ENCODE measurements around the gene MYO7A. TPM values are rescaled to one million over a fixed set of nuclear protein-coding genes. Genes with fewer than 3 reads are reported as not detected.

MYO7A gene
- 5.8 TPM for total RNA-seq

DNA sequence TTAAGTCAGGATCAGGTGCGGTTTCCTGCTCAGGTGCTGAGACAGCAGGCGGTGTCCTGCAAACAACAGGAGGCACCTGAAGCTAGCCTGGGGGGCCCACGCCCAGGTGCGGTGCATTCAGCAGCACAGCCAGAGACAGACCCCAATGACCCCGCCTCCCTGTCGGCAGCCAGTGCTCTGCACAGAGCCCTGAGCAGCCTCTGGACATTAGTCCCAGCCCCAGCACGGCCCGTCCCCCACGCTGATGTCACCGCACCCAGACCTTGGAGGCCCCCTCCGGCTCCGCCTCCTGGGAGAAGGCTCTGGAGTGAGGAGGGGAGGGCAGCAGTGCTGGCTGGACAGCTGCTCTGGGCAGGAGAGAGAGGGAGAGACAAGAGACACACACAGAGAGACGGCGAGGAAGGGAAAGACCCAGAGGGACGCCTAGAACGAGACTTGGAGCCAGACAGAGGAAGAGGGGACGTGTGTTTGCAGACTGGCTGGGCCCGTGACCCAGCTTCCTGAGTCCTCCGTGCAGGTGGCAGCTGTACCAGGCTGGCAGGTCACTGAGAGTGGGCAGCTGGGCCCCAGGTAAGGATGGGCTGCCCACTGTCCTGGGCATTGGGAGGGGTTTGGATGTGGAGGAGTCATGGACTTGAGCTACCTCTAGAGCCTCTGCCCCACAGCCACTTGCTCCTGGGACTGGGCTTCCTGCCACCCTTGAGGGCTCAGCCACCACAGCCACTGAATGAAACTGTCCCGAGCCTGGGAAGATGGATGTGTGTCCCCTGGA is at the start of gene MYO7A:
MYO7A (plus strand) TSS at position 327 of the 772 bp plus-strand sequence. CDS start 2,389 bp downstream, outside the sequence.
- DNase-seq (ENCODE audit: low spot score), result no peak

DNA sequence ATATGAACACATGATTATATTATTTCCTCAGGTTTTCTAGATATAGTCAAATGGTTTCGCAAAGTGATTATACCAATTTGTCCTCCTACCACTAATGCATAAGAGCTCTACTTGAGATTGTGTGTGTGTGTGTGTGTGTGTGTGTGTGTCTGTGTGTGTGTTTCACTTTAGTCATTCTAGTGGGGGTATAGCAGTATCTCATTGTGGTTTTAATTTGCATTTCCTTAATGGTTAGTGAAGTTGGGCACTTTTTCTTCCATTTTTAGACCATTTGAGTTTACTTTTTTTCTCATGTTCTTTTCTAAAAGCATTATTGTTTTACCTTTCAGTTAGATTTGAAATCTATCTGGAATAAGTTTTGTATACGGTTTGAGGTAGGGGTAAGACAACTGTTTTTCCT is 48.4 kb upstream of the MYO7A start:
- no peak for DNase-seq (ENCODE audit: low spot score)

DNA sequence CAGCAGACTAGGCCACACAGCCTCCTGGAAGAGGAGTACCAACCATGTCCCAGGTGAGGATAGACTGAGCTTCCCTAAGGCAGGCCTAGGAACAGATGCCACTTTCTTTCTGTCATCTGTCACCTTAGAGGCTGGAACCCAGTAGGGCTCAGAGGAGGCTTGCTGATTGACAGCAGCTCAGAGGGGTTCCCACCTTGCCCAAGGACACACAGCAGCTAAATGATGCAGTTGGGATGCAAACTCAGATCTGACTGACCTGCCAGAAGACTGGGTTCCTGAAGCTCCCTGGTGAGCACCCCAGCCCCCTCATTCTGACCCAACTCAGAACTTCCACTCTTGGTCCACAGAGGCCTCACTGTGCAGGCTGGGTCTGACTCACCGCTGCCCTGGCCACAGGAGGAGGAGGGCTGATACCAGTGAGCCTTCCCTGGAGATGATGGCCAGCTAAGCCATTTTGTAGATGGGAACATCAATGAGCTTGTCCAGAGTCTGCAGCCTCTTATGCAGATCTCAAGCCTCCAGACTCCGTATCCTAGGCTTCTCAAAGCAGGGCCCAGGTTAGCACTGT is 47.3 kb upstream of the MYO7A start:
- DNase-seq (ENCODE audit: low spot score), result no peak

DNA sequence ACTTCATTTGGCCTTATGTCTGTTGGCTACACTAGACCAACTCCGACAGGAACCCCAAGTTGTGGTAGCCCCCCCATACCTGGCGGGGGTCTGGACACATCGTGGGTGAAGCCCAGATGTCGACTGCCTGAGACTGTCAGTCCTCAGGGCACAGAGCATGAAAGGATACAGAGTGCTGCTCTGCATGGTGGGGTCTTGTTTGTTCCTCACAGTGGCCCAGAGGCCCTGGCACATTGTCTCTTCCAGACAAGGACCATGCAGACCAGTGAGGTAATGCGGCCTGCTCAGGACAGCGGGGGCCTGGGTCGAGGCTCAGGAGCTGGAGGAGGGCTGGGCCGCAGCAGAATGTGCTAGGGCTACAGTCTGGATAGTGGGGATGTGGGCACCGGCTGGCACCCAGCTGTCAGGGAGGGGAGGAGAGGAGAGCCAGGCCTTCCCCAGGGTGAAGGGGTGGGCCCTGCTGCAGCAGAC is 46.6 kb upstream of the MYO7A start:
- DNase-seq (ENCODE audit: low spot score), result no peak

DNA sequence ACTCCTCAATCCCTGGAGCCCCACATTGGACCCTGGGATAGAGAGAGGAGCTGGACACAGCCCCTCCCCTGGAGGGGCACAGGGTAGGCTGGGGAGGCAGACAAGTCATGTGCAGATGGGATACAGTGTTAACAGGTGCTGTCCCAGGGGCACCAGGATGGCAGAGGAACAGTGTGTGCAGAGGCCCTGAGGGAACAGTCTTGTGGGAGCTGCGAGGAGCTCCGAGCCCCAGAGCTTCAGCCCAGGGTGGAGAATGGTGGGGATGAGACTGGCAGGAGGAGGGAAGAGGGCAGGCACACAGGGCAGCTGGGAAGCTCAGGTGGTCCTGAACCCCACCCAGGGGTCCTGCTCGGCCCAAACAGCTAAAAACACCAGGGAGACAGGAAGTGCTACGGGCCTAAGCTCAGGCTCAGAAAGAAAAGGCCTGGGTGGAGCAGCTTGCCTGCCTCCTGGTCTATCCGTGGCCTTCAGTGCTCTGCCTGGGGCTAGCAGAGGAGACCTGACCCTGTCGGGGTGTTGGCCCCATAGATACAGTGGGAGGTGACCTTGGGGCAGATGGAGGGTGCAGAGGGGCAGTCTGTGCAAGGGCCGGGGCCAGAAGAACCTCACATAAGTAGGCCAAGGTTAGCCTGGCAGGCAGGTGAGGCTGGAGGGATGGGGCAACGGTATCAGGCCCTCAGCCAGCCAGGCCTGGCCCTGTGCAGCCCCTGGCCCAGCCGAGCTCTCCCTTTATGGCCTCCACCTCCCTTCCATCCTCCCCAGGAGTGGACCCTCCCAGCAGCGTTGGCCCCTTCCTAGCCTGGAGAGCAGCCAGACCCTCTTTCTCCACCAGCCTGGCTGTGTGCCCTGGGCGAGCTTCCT is 45.8 kb upstream of the MYO7A start:
- DNase-seq (ENCODE audit: low spot score), result no peak

DNA sequence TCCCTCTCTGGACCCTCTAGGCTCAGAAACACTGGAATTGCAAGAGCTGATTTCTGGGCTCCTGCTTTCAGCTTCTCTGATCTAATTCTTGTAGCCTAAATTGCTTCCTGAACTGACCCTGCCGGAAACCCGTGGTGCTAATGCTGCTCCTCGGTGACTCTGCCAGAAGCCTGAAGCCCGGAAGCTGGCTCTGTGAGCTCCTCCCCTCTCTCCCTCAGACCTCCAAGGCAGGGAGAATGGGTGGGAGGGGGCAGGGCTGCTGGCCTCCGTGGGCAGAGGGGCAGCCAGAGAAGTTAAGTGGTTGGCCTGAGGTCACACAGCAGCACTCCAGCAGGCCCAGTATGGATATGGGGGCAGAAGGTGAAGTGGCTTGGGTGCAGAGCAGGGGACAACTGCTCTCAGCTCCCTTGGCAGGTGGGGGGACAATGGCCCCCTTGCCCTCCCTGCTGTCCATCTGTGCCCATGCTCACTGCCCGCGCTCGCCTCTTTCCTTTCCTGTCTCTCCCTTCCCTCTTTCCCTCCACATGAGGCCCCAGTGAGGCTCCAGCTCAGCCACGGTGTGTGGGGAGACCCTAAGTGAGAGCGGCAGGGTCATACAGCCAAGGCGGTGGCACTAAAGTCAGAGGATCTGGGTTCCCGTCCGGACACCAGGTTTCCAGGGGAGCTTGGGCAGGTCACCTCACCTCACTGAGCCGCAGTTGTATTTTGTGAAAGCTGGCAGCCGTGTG is 45.0 kb upstream of the MYO7A start:
- peak; percentile 78 for DNase-seq (ENCODE audit: low spot score)

DNA sequence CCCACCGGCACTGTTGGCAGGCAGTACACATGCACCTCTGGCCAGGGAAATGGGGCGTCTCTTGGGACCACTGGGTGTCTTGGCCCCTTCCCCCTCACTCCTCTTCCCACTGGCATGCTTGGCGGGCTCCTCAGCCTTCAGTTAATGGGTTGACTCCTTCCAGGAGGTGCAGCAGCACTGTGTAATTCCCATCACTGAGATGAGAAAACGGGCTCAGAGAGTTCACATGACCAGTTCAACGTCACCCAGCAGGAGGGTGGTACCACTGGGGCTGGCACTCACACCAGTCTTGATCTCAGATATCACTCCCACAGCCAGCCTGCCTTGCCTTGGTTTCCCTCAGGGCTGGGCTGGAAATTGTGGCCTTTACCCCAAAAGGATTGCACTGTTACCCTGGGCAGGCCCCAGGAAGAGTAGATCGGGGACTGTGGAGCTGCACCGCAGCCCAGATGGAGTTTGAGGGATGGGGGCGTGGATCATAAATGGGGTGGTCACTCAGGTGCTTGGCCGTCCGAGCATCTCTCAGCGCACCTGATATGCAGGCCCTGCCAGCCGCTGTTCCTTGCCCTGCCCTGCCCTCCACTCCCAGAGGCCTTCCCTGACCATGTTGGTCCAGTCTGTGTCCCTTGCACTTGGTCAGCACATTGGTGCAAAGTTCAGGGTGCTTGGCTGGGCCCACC is 44.3 kb upstream of the MYO7A start:
- no peak for DNase-seq (ENCODE audit: low spot score)

DNA sequence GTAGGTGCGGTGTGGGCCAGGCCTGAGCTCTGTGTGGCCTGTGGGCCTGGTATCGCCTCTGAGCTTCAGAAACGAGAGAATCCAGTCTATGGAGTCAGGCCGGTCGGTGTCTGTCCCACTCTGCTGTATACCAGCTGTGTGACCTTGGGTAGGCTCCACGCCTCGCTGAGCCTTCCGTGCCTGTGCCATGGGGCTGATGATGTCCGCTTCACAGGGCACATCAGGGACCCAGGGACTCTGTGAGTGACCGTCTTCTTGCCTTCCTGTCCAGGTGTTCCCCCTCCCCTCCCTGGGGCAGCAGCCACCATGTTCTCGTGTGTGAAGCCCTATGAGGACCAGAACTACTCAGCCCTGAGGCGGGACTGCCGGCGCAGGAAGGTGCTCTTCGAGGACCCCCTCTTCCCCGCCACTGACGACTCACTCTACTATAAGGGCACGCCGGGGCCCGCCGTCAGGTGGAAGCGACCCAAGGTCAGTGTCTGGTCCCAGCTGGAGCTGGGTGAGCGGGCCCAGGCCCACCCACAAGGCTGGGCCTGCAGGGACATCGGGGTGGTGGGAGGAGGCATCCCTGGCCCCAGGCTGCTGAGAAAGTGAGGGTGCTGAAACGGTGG is 43.4 kb upstream of the MYO7A start:
- DNase-seq (ENCODE audit: low spot score), result no peak

DNA sequence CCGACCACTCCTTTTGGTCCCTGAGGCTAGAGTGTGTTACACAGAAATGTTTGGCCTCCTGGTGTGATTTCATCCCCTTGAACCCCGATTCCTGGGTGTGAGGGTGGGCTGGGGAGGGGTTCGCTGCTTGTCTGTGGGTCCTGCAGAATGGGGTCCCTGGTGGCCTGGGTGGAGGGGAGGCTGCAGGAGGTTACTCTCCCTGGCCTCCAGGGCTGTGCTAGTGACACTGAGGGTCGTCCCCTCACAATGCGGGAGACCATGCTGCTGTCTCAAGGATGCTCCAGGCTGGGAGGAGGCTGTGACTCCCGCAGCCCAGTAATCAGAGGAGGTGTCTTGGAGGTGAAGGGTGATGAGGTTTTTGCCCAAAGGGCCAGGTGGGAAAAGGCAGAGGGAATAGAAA is 42.4 kb upstream of the MYO7A start:
- no peak for DNase-seq (ENCODE audit: low spot score)

DNA sequence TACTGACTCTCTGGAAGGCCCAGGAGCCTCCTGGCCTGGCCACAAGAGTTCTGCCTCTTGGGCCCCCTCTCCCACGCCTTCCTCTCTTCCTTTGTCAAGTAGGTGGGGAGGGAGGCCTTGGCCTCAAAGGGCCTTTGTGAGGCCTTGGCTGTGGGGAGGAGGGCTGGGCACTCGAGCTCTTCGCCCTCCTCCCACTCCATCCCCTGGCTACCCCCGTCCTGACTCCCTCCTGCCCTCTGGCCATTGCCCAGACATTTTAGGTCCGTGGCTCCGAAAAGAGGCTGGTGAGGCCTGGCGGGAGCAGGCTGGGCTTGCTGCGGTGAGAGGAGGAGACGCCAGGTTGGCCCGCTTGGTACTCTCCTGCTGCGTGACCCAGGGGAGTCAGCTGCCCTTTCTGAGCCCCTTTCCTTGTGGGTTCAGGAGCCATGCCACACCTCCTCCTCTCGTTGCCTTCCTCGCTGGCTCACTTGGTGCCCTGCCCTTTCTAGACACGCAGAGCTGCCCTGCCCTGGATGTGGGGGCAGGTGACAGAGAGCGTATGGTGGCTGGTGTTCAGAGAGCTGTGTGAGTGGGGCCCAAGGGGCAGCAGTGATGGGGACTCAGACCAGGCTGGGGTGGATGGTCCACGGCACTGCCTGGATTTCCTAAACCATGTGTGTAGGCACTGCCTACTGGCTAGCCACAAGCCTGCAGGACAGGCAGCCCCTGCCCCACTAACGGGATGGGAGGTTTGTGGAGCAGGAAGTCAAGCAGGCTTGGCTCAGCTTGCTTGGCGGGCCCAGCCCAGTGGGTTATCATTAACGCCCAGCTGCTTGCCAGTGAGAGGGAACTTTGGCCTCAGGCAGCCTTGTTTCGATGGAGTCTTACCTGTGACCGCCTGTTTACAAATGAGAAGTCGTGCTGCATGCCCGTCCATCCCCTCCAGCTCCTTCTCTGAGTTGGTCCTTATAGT is 41.2 kb upstream of the MYO7A start:
- peak; percentile 79 for DNase-seq (ENCODE audit: low spot score)

DNA sequence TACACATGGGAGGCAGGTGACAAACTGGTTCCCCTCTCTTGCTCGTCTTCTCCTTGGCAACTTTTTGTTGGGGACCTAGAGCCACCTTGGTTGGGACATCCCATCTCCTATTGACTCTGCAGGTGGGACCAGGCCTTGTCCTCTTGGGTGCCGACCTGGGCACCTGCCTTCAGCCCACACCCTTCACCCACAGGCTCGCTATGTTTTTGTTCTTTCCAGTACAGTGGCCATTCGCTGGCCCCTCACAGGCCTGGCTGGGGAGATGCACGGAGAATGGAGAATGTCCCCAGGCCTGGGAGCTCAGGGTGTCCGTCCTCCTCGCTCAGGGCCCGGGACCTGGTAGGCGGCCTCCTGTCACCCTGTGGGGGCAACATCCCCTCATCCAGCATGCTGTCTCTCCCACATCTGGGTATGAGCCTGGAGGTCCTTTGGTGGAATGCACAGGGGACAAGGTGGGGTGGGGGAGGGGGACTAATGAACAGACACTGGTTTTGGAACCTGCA is 40.3 kb upstream of the MYO7A start:
- no peak for DNase-seq (ENCODE audit: low spot score)

DNA sequence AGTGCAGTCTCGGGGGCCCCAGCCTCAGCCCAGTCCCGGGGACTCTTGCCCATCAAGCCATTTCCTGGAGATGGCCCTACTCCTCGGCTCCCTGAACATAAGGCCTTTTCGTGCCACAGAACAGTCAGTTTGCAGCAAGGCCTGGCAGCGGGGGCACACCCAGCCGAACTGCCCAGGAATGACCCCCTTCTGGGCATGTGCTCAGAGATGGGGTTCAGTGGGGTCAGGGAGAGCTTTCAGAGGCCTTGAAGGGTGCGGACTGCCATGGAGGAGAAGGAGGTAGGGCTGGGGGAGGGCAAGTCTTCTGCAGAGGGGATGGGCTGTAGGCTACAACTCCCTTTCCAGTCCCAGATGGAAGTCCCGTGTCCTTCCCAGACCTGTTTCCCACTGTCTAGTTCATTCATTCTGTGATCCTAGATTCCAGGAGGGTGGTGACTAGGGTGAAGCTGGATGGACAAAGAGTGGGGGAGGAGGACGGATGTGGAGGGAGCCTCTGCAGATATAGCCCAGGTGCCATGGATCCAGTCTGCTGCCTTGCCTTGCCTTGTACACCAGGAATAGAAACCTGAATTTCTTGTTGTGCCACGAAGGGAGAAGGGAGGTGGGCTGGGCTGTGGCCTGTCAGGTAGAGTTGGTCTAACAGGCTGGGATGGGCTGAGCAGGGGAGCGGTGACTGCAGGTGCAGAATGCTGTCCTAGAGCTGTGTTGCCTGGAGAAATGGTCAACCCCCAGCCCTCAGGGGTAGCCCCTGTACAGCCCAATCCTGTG is 39.6 kb upstream of the MYO7A start:
- DNase-seq (ENCODE audit: low spot score), result peak; percentile 85

DNA sequence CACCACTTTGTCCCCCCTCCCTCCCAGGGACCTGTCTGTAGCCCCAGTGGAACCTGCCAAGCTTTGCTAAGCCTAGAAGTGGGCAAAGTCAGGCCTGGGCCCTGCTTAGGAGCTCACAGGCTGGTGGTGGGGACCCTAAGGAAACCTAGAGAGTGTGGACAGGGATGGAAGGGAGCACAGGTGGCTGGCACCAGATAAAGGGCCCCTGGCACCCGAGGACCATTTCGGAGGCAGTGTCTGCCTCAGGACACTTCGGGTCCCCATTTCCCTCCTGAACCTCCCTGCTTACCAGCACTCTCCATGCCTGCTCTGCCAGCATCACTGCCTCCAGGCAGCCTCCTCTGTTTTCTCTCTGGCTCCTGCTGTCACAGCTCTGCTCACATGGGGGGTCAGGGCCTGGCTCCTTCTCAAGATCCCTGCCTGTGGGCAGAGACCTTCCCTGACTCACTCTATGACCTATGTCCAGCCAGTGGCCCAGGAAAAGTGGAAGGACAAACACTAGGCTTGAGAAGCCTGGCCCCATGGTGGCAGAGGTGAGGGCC is 39.0 kb upstream of the MYO7A start:
- DNase-seq (ENCODE audit: low spot score), result no peak

DNA sequence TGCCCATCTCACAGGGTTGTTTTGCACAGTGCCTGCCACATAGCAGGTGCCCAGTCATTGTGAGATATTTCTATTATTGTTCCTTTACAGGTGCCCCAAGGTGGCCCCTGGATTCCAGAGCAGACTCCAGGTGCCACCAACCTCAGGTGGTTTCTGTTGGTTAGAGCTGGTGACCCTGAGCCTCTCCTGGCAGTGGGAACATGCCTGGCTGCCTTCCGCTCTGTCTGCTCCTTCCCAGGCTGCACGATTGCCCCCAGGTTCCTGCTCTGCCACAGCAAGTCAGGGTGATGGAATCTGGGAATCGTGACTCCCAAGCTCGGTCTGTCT is 38.0 kb upstream of the MYO7A start:
- no peak for DNase-seq (ENCODE audit: low spot score)

DNA sequence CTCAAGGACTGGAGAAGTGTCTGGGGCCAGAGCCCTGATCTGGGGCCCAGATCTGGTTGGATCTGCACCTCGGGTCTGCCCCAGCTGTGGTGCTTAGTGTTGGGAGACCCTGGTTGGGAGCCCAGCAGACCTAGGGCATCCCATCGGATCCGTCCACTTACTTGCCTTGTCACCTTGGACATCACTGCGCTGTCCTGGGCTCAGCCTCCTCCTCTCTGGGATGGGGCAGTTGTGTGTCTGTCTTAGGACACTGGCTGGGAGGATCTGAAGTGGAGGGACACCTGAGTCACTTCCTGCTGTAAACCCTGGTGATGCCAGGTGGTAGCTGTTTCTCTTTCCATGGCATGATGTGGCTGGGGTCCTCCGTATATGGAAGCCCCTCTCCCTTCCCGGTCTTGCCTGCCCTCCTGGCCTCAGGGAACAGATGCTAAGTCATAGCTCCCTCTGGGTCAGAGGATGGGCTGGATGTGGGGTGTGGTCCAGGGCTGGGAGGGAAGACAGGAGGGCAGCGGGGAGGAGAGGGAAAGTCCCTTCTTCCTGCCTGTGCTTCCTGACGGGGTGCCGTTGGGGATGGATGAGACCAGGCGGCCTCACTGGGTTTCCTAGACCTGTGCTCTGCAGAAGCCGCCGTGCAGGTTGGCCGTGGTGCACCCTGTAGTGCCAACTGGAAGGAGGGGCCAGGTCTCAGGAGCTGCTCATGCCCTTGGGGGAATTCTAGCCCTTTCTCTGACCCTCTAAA is 37.5 kb upstream of the MYO7A start:
- no peak for DNase-seq (ENCODE audit: low spot score)

DNA sequence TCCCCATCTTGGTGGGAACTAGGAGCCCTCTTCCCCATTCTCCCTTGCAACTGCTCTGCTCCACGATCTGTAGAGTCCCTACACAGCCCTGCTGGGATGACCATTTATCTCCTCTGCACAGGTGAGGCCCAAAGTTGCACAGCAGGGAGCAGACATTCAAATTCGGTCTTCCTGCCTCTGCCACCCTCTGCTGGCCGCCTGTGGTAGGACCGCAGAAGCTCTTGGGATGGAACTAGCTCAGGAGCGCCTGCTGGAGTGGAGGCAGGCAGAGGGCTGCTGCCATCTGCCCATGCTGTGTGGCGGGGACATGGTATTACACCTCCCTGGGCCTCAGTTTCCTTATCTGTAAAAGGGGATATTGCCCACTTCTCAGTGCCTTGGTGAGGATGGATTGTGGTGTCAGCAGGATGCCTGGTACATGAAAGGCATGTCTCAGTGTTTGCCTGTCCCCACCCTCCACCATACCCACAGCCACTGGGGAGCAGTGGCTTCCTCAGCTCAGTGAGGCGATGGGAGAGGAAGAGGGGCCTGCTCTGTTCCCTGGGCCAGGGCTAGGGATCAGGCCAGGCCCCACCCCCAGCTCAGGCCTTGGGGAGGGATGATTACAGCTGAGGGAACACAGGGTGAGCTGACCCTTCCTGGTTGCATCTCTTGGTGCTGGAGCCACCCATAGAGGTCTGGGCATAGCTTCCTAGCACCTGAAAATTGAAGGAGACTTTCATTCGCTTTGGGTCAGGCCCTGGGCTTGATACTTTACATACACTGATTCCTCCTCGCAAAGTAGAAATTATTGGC is 36.7 kb upstream of the MYO7A start:
- peak; percentile 85 for DNase-seq (ENCODE audit: low spot score)

DNA sequence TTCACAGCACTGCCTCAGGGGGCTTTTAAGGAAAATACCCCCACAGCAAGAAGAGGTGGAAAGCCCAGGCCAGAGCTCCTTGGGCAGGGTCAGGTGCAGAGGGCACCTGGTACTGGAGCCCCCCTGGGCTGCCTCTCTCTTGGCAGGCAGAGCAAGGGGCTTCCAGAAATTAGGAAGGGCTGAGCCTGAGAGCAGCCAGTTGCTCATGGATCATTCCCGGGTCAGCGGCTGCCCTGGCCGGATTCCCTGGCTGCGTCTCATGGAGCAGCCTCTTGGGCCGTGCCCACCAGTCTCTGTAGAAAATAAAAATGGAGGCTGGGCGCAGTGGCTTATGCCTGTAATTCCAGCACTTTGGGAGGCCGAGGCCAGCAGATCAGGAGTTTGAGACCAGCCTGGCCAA is 35.7 kb upstream of the MYO7A start:
- DNase-seq (ENCODE audit: low spot score), result no peak

Data from ureter (tissue), 1 donor.